Neural crest cell (in vitro differentiated cells): Measurements from ENCODE around the gene SELENOP. TPM values are rescaled to one million over a fixed set of nuclear protein-coding genes. Genes with fewer than 3 reads are reported as not detected.
A peak's percentile ranks its signal among the peaks of the same experiment; 100 is the strongest.

Experiments
- DNase-seq: peaks from one replicate; pipeline ENCODE4 v3.0.0; 2021; ENCODE audit warnings: low read depth, mixed read lengths, low spot score
- H3K27ac Mint-ChIP-seq: one replicate; pipeline ENCODE4 v1.8.0; 2021; ENCODE audit warnings: mild to moderate bottlenecking, mixed read lengths; ENCODE audit not compliant: unreplicated experiment
- H3K27me3 Mint-ChIP-seq: 2 replicates; pipeline ENCODE4 v1.8.0; 2021; ENCODE audit warnings: low read depth, mild to moderate bottlenecking, mixed read lengths
- H3K36me3 Mint-ChIP-seq: 2 replicates; pipeline ENCODE4 v1.8.0; 2021; ENCODE audit warnings: low read depth, mild to moderate bottlenecking, mixed read lengths
- H3K4me1 Mint-ChIP-seq: 2 replicates; pipeline ENCODE4 v1.8.0; 2021; ENCODE audit warnings: mixed read lengths
- H3K4me3 Mint-ChIP-seq: one replicate; pipeline ENCODE4 v1.8.0; 2021; ENCODE audit warnings: mild to moderate bottlenecking, mixed read lengths
- H3K9me3 Mint-ChIP-seq: 2 replicates; pipeline ENCODE4 v1.8.0; 2021; ENCODE audit warnings: mixed read lengths
- CTCF ChIP-seq: fragments of 200-600 bp; sonication (generic); conservative IDR thresholded peaks from 2 replicates; pipeline ENCODE4 v1.5.0; 2021; ENCODE audit warnings: antibody characterized with exemption, mild to moderate bottlenecking
- long read RNA-seq: library from polyadenylated mRNA; unstranded; transcript quantifications from one replicate; pipeline ENCODE4 v2.0.0, GENCODE V29; 2020
- total RNA-seq: library from RNA; stranded (reverse); gene quantifications from 2 replicates; pipeline ENCODE4 v1.2.1, GENCODE V29; 2021

The SELENOP gene
- 2.0 and 2.2 TPM in 2 replicates for total RNA-seq
- long read RNA-seq, transcript SELENOP-214 (5 exons, 2,243 nt) = major isoform, 10 of 10 reads
- long read RNA-seq, partial matches to known transcripts = 0 of 10 reads
- long read RNA-seq, other reads (novel, unspliced or antisense) = 0 of 10 reads

- no peaks in the 10 kb centered on the region for H3K36me3 Mint-ChIP-seq
- H3K4me1 Mint-ChIP-seq = peaks cover 19% of the 10 kb centered on the region
- no peak for DNase-seq
- no peak for TF ChIP-seq CTCF
- H3K27me3 Mint-ChIP-seq = no peaks in the 10 kb centered on the region
- no peaks in the 10 kb centered on the region for H3K9me3 Mint-ChIP-seq
- no peak within 1 kb of the TSS for H3K4me3 Mint-ChIP-seq
- no peak within 1 kb of the TSS for H3K27ac Mint-ChIP-seq
These were observed at the start of gene SELENOP for GRCh38 chr5:42811591-42812446. SELENOP (minus strand) TSS chr5:42811892; CDS start chr5:42808353, 3,539 bp downstream.

- Mint-ChIP-seq H3K4me3 (no peak overlapping the region), H3K27ac (peak overlapping the region; percentile 87), H3K4me1 (peaks cover 22% of the 10 kb centered on the region), H3K27me3 (no peaks in the 10 kb centered on the region), H3K36me3 (no peaks in the 10 kb centered on the region), H3K9me3 (peaks cover 12% of the 10 kb centered on the region)
- no peak for DNase-seq
- TF ChIP-seq CTCF = no peak
These were observed 47.0 kb upstream of the SELENOP start for GRCh38 chr5:42858687-42859086.

- Mint-ChIP-seq H3K4me1 (peaks cover 22% of the 10 kb centered on the region), H3K9me3 (peaks cover 12% of the 10 kb centered on the region), H3K27ac (peak overlapping the region; percentile 87), H3K36me3 (no peaks in the 10 kb centered on the region), H3K4me3 (no peak overlapping the region), H3K27me3 (no peaks in the 10 kb centered on the region)
- DNase-seq = no peak
- no peak for TF ChIP-seq CTCF
These were observed 46.4 kb upstream of the SELENOP start for GRCh38 chr5:42858031-42858643.

GRCh38 chr5:42855811-42856210, 44.1 kb upstream of the SELENOP start:
- no peaks in the 10 kb centered on the region for H3K36me3 Mint-ChIP-seq
- no peak for DNase-seq
- no peak overlapping the region for H3K4me3 Mint-ChIP-seq
- TF ChIP-seq CTCF = no peak
- peaks cover 22% of the 10 kb centered on the region for H3K4me1 Mint-ChIP-seq
- H3K27me3 Mint-ChIP-seq = no peaks in the 10 kb centered on the region
- H3K27ac Mint-ChIP-seq = no peak overlapping the region
- peaks cover 9% of the 10 kb centered on the region for H3K9me3 Mint-ChIP-seq

- no peak for TF ChIP-seq CTCF
- Mint-ChIP-seq H3K27ac (no peak overlapping the region), H3K27me3 (no peaks in the 10 kb centered on the region), H3K4me3 (no peak overlapping the region), H3K9me3 (peaks cover 4% of the 10 kb centered on the region), H3K36me3 (no peaks in the 10 kb centered on the region), H3K4me1 (peaks cover 22% of the 10 kb centered on the region)
- no peak for DNase-seq
These were observed 43.7 kb upstream of the SELENOP start for GRCh38 chr5:42855386-42855785.
